Fibroblast of pulmonary artery (primary cell): Measurements from ENCODE around the gene GRIK1.

Experiments
- DNase-seq: peaks from one replicate; pipeline ENCODE4 v3.0.0-alpha.2; 2010; ENCODE audit warnings: low read depth
- H3K4me3 ChIP-seq: replicated peaks from 2 replicates; pipeline ENCODE4 v1.5.1; 2011; ENCODE audit warnings: low read depth, mild to moderate bottlenecking, control low read depth, low read length, moderate library complexity
- CTCF ChIP-seq: IDR thresholded peaks from 2 replicates; pipeline ENCODE4 v1.5.1; 2011; ENCODE audit warnings: mild to moderate bottlenecking, control low read depth, low read length, inconsistent platforms; ENCODE audit errors: missing control alignments

GRIK1 gene

GRCh38 chr21:29888437-29888836 lies 51.4 kb downstream of the GRIK1 start:
- TF ChIP-seq CTCF = no peak
- DNase-seq = no peak
- no peak overlapping the region for H3K4me3 ChIP-seq

GRCh38 chr21:29887313-29888009 lies 52.3 kb downstream of the GRIK1 start:
- H3K4me3 ChIP-seq = no peak overlapping the region
- DNase-seq = no peak
- TF ChIP-seq CTCF = no peak

GRCh38 chr21:29885491-29885890 lies 54.3 kb downstream of the GRIK1 start:
- no peak for TF ChIP-seq CTCF
- DNase-seq = no peak
- no peak overlapping the region for H3K4me3 ChIP-seq

GRCh38 chr21:29875873-29876272 lies 63.9 kb downstream of the GRIK1 start:
- DNase-seq = no peak
- H3K4me3 ChIP-seq = no peak overlapping the region
- no peak for TF ChIP-seq CTCF

- DNase-seq = no peak
- no peak for TF ChIP-seq CTCF
- no peak overlapping the region for H3K4me3 ChIP-seq
These were observed 64.6 kb downstream of the GRIK1 start for GRCh38 chr21:29875036-29875716.

GRCh38 chr21:29873908-29874307 lies 65.9 kb downstream of the GRIK1 start:
- no peak for DNase-seq
- no peak overlapping the region for H3K4me3 ChIP-seq
- TF ChIP-seq CTCF = no peak

- TF ChIP-seq CTCF = no peak
- no peak for DNase-seq
- no peak overlapping the region for H3K4me3 ChIP-seq
These were observed 69.0 kb downstream of the GRIK1 start for GRCh38 chr21:29870814-29871213.
